H1 (cell line): ENCODE measurements around the gene DGUOK. TPM values are rescaled to one million over a fixed set of nuclear protein-coding genes. Genes with fewer than 3 reads are reported as not detected.

Experiments used
- CTCF ChIA-PET: fragments of 300-600 bp; sonication (Branson Sonifier 250); formaldehyde crosslinking; loops from one replicate; lab custom pipeline; 2021; ENCODE audit not compliant: partially characterized antibody; lab: Charles Lee
- POLR2A ChIA-PET: fragments of 300-600 bp; sonication (Branson Sonifier 250); formaldehyde crosslinking; loops from one replicate; lab custom pipeline; 2021; ENCODE audit warnings: inconsistent platforms; ENCODE audit not compliant: partially characterized antibody; lab: Charles Lee
- DNase-seq, 2 experiments: peaks; one replicate each; pipeline versions ENCODE4 v3.0.0 to v3.0.0-alpha.2; 2010 to 2022; ENCODE audit warnings: low spot score in 2 of 2, low read depth in 1 of 2, mixed read lengths in 1 of 2
- FAIRE-seq: peaks from 2 replicates; lab custom pipeline; 2011; peaks lifted over from hg19 to GRCh38; lab: Jason Lieb, UNC
- H2AFZ ChIP-seq: 2 replicates; pipeline ENCODE4 v1.8.1; 2012; ENCODE audit warnings: low read length, inconsistent platforms
- H2AK5ac ChIP-seq: 2 replicates; pipeline ENCODE4 v1.6.1; 2013; ENCODE audit warnings: low read depth, low read length
- H2BK120ac ChIP-seq: replicated peaks from 2 replicates; pipeline ENCODE3; 2013; ENCODE audit warnings: low read depth, low read length, inconsistent platforms
- H2BK12ac ChIP-seq: 2 replicates; pipeline ENCODE4 v1.6.1; 2013; ENCODE audit warnings: low read depth, low read length
- H2BK15ac ChIP-seq: 2 replicates; pipeline ENCODE4 v1.6.1; 2013; ENCODE audit warnings: low read length
- H2BK20ac ChIP-seq: 2 replicates; pipeline ENCODE4 v1.6.1; 2013; ENCODE audit warnings: low read length
- H2BK5ac ChIP-seq: 2 replicates; pipeline ENCODE4 v1.6.1; 2013; ENCODE audit warnings: low read depth, low read length
- H3K14ac ChIP-seq: 2 replicates; pipeline ENCODE4 v1.6.1; 2013; ENCODE audit warnings: inconsistent platforms; ENCODE audit not compliant: insufficient read length
- H3K18ac ChIP-seq: 2 replicates; pipeline ENCODE4 v1.6.1; 2013; ENCODE audit warnings: low read length; ENCODE audit errors: extremely low read depth
- H3K23ac ChIP-seq: 2 replicates; pipeline ENCODE4 v1.6.1; 2013; ENCODE audit warnings: inconsistent platforms; ENCODE audit not compliant: insufficient read length
- H3K23me2 ChIP-seq: 2 replicates; pipeline ENCODE4 v1.6.1; 2013; ENCODE audit warnings: low read depth, low read length
- H3K27ac ChIP-seq: 2 replicates; pipeline ENCODE4 v1.6.1; 2011; ENCODE audit warnings: low read depth, low read length, inconsistent platforms
- H3K27me3 ChIP-seq, 4 experiments: replicated peaks in 1 of 4; 1 replicate in 1 of 4; 2 replicates in 3 of 4; pipeline versions ENCODE4 v1.6.1 to v1.8.1; 2011 to 2013; ENCODE audit warnings: low read length in 3 of 4, mild to moderate bottlenecking in 3 of 4, inconsistent platforms in 2 of 4, mixed read lengths in 2 of 4, moderate library complexity in 1 of 4; ENCODE audit not compliant: control insufficient read depth in 3 of 4, insufficient read depth in 3 of 4; ENCODE audit errors: extremely low read depth in 1 of 4
- H3K36me3 ChIP-seq, 4 experiments: 2 replicates each; pipeline versions ENCODE4 v1.6.1 to v1.8.1; 2011 to 2013; ENCODE audit warnings: mild to moderate bottlenecking in 4 of 4, low read length in 3 of 4, moderate library complexity in 2 of 4, control low read depth in 1 of 4, inconsistent platforms in 1 of 4; ENCODE audit not compliant: insufficient read depth in 4 of 4, control insufficient read depth in 2 of 4
- H3K4ac ChIP-seq: replicated peaks from 2 replicates; pipeline ENCODE3; 2013; ENCODE audit warnings: low read length, low read depth, mixed read lengths, inconsistent platforms; ENCODE audit not compliant: insufficient read length
- H3K4me1 ChIP-seq, 4 experiments: replicated peaks in 1 of 4; 1 replicate in 1 of 4; 2 replicates in 3 of 4; pipeline versions ENCODE4 v1.6.1 to v1.8.1; 2011 to 2013; ENCODE audit warnings: low read length in 3 of 4, inconsistent platforms in 2 of 4, mixed read lengths in 1 of 4; ENCODE audit not compliant: insufficient read depth in 4 of 4, control insufficient read depth in 3 of 4
- H3K4me2 ChIP-seq, 2 experiments: 2 replicates each; pipeline versions ENCODE4 v1.6.1 to v1.8.1; 2011 to 2013; ENCODE audit warnings: low read depth in 2 of 2, low read length in 2 of 2, control low read depth in 1 of 2, inconsistent platforms in 1 of 2, mild to moderate bottlenecking in 1 of 2; ENCODE audit not compliant: insufficient read depth in 1 of 2
- H3K4me3 ChIP-seq, 4 experiments: fragments of 200-600, 300-600 bp in 1 of 4; sonication (generic), shearing (Covaris generic), sonication (Bioruptor Twin) in 1 of 4; 2 replicates each; pipeline versions ENCODE4 v1.5.1 to v1.8.1; 2011 to 2016; ENCODE audit warnings: low read length in 4 of 4, low read depth in 3 of 4, control low read depth in 2 of 4, inconsistent platforms in 2 of 4, mild to moderate bottlenecking in 2 of 4, mixed read lengths in 1 of 4, moderate library complexity in 1 of 4; ENCODE audit not compliant: insufficient read depth in 2 of 4; ENCODE audit errors: extremely low read depth in 1 of 4
- H3K56ac ChIP-seq: replicated peaks from 2 replicates; pipeline ENCODE3; 2013; ENCODE audit warnings: low read depth, mild to moderate bottlenecking, mixed read lengths, low read length, inconsistent platforms; ENCODE audit not compliant: insufficient read length
- H3K79me1 ChIP-seq: 2 replicates; pipeline ENCODE4 v1.6.1; 2013; ENCODE audit warnings: low read depth, low read length, control low read depth
- H3K79me2 ChIP-seq, 2 experiments: 2 replicates each; pipeline versions ENCODE4 v1.6.1 to v1.8.1; 2012 to 2013; ENCODE audit warnings: low read length in 2 of 2, mild to moderate bottlenecking in 2 of 2, inconsistent platforms in 1 of 2; ENCODE audit not compliant: insufficient read depth in 2 of 2, control insufficient read depth in 1 of 2
- H3K9ac ChIP-seq, 4 experiments: replicated peaks in 1 of 4; 1 replicate in 1 of 4; 2 replicates in 3 of 4; pipeline versions ENCODE4 v1.6.1 to v1.8.1; 2011 to 2013; ENCODE audit warnings: low read depth in 3 of 4, low read length in 3 of 4, control low read depth in 2 of 4, mild to moderate bottlenecking in 2 of 4, moderate library complexity in 2 of 4, inconsistent platforms in 1 of 4; ENCODE audit errors: extremely low read depth in 1 of 4
- H3K9me3 ChIP-seq, 2 experiments: 2 replicates each; pipeline versions ENCODE4 v1.6.1 to v1.8.1; 2012 to 2013; ENCODE audit warnings: mild to moderate bottlenecking in 2 of 2, moderate library complexity in 2 of 2, control low read depth in 1 of 2, inconsistent platforms in 1 of 2, low read depth in 1 of 2, low read length in 1 of 2, mixed read lengths in 1 of 2; ENCODE audit not compliant: insufficient read depth in 2 of 2
- H4K20me1 ChIP-seq, 2 experiments: replicated peaks in 1 of 2; 2 replicates each; pipeline versions ENCODE3 to v1.8.1; 2011 to 2013; ENCODE audit warnings: inconsistent platforms in 2 of 2, low read length in 2 of 2, mild to moderate bottlenecking in 1 of 2; ENCODE audit not compliant: insufficient read depth in 2 of 2, control insufficient read depth in 1 of 2
- H4K5ac ChIP-seq: 2 replicates; pipeline ENCODE4 v1.6.1; 2013; ENCODE audit warnings: low read length, low read depth, mixed read lengths, inconsistent platforms; ENCODE audit not compliant: insufficient read length
- H4K8ac ChIP-seq: 2 replicates; pipeline ENCODE4 v1.8.0; 2013; ENCODE audit warnings: mild to moderate bottlenecking, moderate library complexity, low read length, inconsistent platforms; ENCODE audit not compliant: insufficient read depth; ENCODE audit errors: extremely low read depth
- H4K91ac ChIP-seq: replicated peaks from 2 replicates; pipeline ENCODE3; 2013; ENCODE audit warnings: low read length, mixed read lengths, inconsistent platforms; ENCODE audit not compliant: insufficient read length
- CTBP2 ChIP-seq: IDR thresholded peaks from 2 replicates; pipeline ENCODE4 v1.7.0; 2011; ENCODE audit warnings: borderline replicate concordance, mild to moderate bottlenecking, moderate library complexity, mixed read lengths, low read length; ENCODE audit not compliant: insufficient read depth, insufficient read length
- HDAC2 ChIP-seq, 2 experiments: fragments of 300-600 bp in 1 of 2; sonication (generic) in 1 of 2; IDR thresholded peaks; 2 replicates each; pipeline ENCODE4 v1.6.1; 2011 to 2012; ENCODE audit warnings: low read depth in 2 of 2, low read length in 2 of 2, mild to moderate bottlenecking in 2 of 2, moderate library complexity in 2 of 2, borderline replicate concordance in 1 of 2, inconsistent platforms in 1 of 2
- JUN ChIP-seq: IDR thresholded peaks from 2 replicates; pipeline ENCODE4 v1.6.1; 2011; ENCODE audit warnings: low read depth, mild to moderate bottlenecking, improper control_type of control experiment, low read length
- NANOG ChIP-seq: IDR thresholded peaks from 2 replicates; pipeline ENCODE4 v1.6.1; 2011; ENCODE audit warnings: low read length, low read depth, mild to moderate bottlenecking, inconsistent platforms; ENCODE audit not compliant: insufficient read depth, poor library complexity, severe bottlenecking
- NRF1 ChIP-seq: IDR thresholded peaks from 2 replicates; pipeline ENCODE4 v1.6.1; 2011; ENCODE audit warnings: mild to moderate bottlenecking, low read depth, low read length, improper control_type of control experiment
- POLR2AphosphoS5 ChIP-seq: IDR thresholded peaks from 2 replicates; pipeline ENCODE4 v1.6.1; 2011; ENCODE audit warnings: low read depth, low read length
- RAD21 ChIP-seq, 2 experiments: IDR thresholded peaks in 1 of 2; conservative IDR thresholded peaks in 1 of 2; 2 replicates each; pipeline ENCODE4 v1.6.1; 2011; ENCODE audit warnings: low read depth in 2 of 2, low read length in 2 of 2, improper control_type of control experiment in 1 of 2, inconsistent platforms in 1 of 2, mild to moderate bottlenecking in 1 of 2, moderate library complexity in 1 of 2
- SP1 ChIP-seq: IDR thresholded peaks from 2 replicates; pipeline ENCODE4 v1.6.1; 2011; ENCODE audit warnings: low read depth, low read length
- SP2 ChIP-seq: IDR thresholded peaks from 2 replicates; pipeline ENCODE4 v1.6.1; 2012; ENCODE audit warnings: mild to moderate bottlenecking, low read length, inconsistent platforms
- TAF7 ChIP-seq: optimal IDR thresholded peaks from 2 replicates; pipeline ENCODE3; 2011; ENCODE audit warnings: low read depth, mild to moderate bottlenecking, inconsistent platforms, low read length, moderate library complexity, borderline replicate concordance
- TBP ChIP-seq: IDR thresholded peaks from 2 replicates; pipeline ENCODE4 v1.6.1; 2011; ENCODE audit warnings: low read depth, low read length, improper control_type of control experiment
- WGBS, 2 experiments: shearing (Covaris generic) in 1 of 2; methylation state at CpG; one replicate each; pipeline versions ENCODE4 v1.1.6 to v1.1.7; 2013 to 2015; ENCODE audit warnings: low lambda C conversion rate in 2 of 2, mixed read lengths in 2 of 2, inconsistent platforms in 1 of 2, low coverage in 1 of 2, missing lambda C conversion rate in 1 of 2; ENCODE audit not compliant: insufficient replicate concordance in 2 of 2, insufficient coverage in 1 of 2, insufficient read length in 1 of 2; ENCODE audit errors: extremely low coverage in 1 of 2, missing lambda C conversion rate in 1 of 2; 5-methylcytosine and 5-hydroxymethylcytosine counted together
- polyA plus RNA-seq, 7 experiments: library from polyadenylated mRNA; depleted of rRNA in 3 of 7; stranded (reverse) in 5 of 7; unstranded in 2 of 7; fragments of >200 nt in 5 of 7; fragments of 200-250 nt in 2 of 7; gene quantifications; 1 replicate in 5 of 7; 2 replicates in 1 of 7; 4 replicates in 1 of 7; pipeline versions ENCODE4 v1.2.1 to v1.2.3, GENCODE V29; 2011 to 2013; ENCODE audit warnings: missing spikeins in 2 of 7, mixed read lengths in 2 of 7
- total RNA-seq: library from RNA; stranded (reverse); fragmentation: NEBNext Ultra II Directional; extraction: Animal tissue kit (Norgen Biotek cat#: 25700); gene quantifications from 2 replicates; pipeline ENCODE4 v1.2.1, GENCODE V29; 2021

DGUOK gene
- total and polyA plus RNA-seq, 2 of the 8 experiments (the other 6 are each of a cell fraction or from before 2014, with no cell fraction given), result 110 to 168 TPM

DNA sequence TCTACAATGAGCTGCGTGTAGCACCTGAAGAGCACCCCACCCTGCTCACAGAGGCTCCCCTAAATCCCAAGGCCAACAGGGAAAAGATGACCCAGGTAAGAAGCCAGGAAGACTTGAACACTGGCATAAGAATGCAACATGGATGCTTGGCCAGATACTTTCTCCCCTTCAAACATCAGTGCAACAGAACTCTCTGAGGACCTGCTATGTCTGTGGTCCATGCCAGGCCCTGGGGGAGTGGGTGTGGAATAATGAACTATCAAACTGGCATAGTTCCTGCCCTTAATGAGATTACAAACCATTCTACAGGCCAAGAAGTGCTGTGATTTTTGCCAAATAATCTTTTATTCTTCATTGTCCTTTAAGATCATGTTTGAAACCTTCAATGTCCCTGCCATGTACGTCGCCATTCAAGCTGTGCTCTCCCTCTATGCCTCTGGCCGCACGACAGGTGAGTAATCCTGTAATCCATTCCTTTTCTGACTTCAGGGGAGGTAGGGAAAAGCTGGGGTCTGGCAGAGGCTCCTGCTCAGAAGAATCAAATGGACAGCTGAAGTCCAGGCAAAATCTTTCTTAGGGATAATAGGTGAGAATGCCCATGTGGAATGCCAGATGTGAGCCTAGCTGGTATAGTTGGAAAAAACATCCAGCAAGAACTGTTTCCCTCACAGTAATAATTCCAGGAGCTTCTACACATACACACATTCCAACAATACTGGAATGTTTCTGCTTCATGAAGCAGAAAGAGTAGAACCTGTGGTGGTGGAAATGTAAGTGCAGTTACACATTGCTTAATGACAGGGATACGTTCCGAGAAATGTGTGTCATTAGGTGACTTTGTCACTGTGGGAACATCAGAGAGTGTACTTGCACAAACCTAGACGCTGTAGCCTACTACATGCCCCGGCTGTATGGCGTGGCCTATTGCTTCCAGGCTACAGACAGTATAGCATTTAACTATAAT, 17.7 kb upstream of the DGUOK start:
- Histone ChIP-seq H2AFZ (peak overlapping the region; percentile 98), H2BK20ac (no peak overlapping the region), H2AK5ac (no peak overlapping the region), H4K8ac (no peak overlapping the region), H3K27me3 (no peaks in the 10 kb centered on the region), H2BK15ac (no peak overlapping the region), H3K4ac (no peak overlapping the region), H3K79me2 (no peaks in the 10 kb centered on the region), H4K91ac (no peak overlapping the region), H3K23me2 (no peaks in the 10 kb centered on the region), H3K4me3 (no peak overlapping the region), H3K9ac (no peak overlapping the region), H2BK12ac (no peak overlapping the region), H3K36me3 (no peaks in the 10 kb centered on the region), H4K5ac (no peak overlapping the region), H3K79me1 (no peaks in the 10 kb centered on the region), H2BK120ac (no peak overlapping the region), H3K14ac (no peak overlapping the region), H3K4me1 (peaks cover 0 to 5% (median under 1%) of the 10 kb centered on the region in 4 experiments; a peak in 2 of 7 replicates), H2BK5ac (no peak overlapping the region), H3K27ac (no peak overlapping the region), H3K18ac (peak overlapping the region; percentile 2; the same call in 1 of the 2 replicates), H3K23ac (no peak overlapping the region), H4K20me1 (no peaks in the 10 kb centered on the region), H3K56ac (no peak overlapping the region), H3K4me2 (no peak overlapping the region), H3K9me3 (no peaks in the 10 kb centered on the region)
- FAIRE-seq (no peak), DNase-seq (no peak)
- ChIA-PET CTCF (interaction anchor here (0.6 to 3.5 kb wide), 8 partner anchors 12 to 230 kb away, joined by 3 to 24 read pairs (median 4); no protein-coding TSS in a partner anchor), POLR2A (interaction anchor here (1.3 to 1.5 kb wide), 2 partner anchors 12 to 73 kb away, joined by 3 to 5 read pairs; no protein-coding TSS in a partner anchor)
- WGBS, 2 experiments, result 83% methylated on average over 10 of the region's 10 CpGs; no CpG with 5 or more reads in 1 of the 2 experiments
- TF ChIP-seq NRF1 (no peak), HDAC2 (IDR thresholded peaks at IDR 0.05; ENCODE audit: borderline replicate concordance in 1 of 2, low read depth in 2 of 2, low read length in 2 of 2) (no peak), SP1 (no peak), TBP (no peak), POLR2AphosphoS5 (no peak), CTBP2 (no peak), JUN (no peak), SP2 (no peak), RAD21 (IDR thresholded peaks at IDR 0.05 in 1 of 2, conservative IDR thresholded peaks at IDR 0.05 in 1 of 2; ENCODE audit: low read depth in 2 of 2, low read length in 2 of 2) (no peak), NANOG (no peak), TAF7 (no peak)
